K562 (cell line): ENCODE results near the gene MPPED1. TPM values are rescaled to one million over a fixed set of nuclear protein-coding genes. Genes with fewer than 3 reads are reported as not detected.

ENCODE experiments used
- ATAC-seq: fragments of 200-7000 bp; cut with Tn5 transposase; 3 replicates; pipeline ENCODE4 v1.9.1; 2020; ENCODE audit warnings: moderate library complexity
- BruUV-seq: library from RNA; stranded (reverse); fragments of 400-500 nt; replicated peaks from 2 replicates; lab custom pipeline; 2021; lab: Mats Ljungman, UMichigan
- CTCF ChIA-PET: fragments of 300-600 bp; formaldehyde crosslinking; extraction: SDS; loops from one replicate; lab custom pipeline; 2021; ENCODE audit warnings: low intra/inter-chr PET ratio; lab: Yijun Ruan, JAX
- POLR2A ChIA-PET: fragments of 300-600, 350-650 bp; sonication (Branson Sonifier 250); formaldehyde crosslinking; extraction: SDS; loops from one replicate; lab custom pipeline; 2021; ENCODE audit warnings: antibody characterized with exemption, inconsistent platforms; lab: Yijun Ruan, JAX
- DNase-seq, 4 experiments: peaks; one replicate each; pipeline versions ENCODE4 v3.0.0 to v3.0.0-alpha.2; 2011 to 2018; ENCODE audit warnings: low spot score in 3 of 4, mixed read lengths in 3 of 4; ENCODE audit errors: extremely low read depth in 1 of 4
- FAIRE-seq: peaks from 2 replicates; lab custom pipeline; 2011; peaks lifted over from hg19 to GRCh38; lab: Jason Lieb, UNC
- H2AFZ ChIP-seq: 2 replicates; pipeline ENCODE4 v1.6.0; 2011; ENCODE audit warnings: low read depth, low read length, control low read depth, inconsistent platforms
- H3K27ac ChIP-seq: fragments of 200-600 bp; 3 replicates; pipeline ENCODE4 v1.8.0; 2011; ENCODE audit warnings: low read depth, mild to moderate bottlenecking, control low read depth, inconsistent platforms, low read length, moderate library complexity, mixed read lengths; ENCODE audit errors: extremely low read depth
- H3K27me3 ChIP-seq, 2 experiments: fragments of 300-600 bp in 1 of 2; 2 replicates in 1 of 2; 3 replicates in 1 of 2; pipeline versions ENCODE4 v1.6.0 to v1.8.0; 2011; ENCODE audit warnings: inconsistent platforms in 2 of 2, low read length in 2 of 2, mild to moderate bottlenecking in 1 of 2, mixed read lengths in 1 of 2, moderate library complexity in 1 of 2; ENCODE audit not compliant: control insufficient read depth in 2 of 2, insufficient read depth in 2 of 2
- H3K36me3 ChIP-seq: fragments of 300-600 bp; 3 replicates; pipeline ENCODE4 v1.8.0; 2011; ENCODE audit warnings: mild to moderate bottlenecking, low read length, inconsistent platforms; ENCODE audit not compliant: control insufficient read depth, insufficient read depth
- H3K4me1 ChIP-seq, 2 experiments: fragments of 200-600 bp in 1 of 2; replicated peaks in 1 of 2; 2 replicates in 1 of 2; 3 replicates in 1 of 2; pipeline versions ENCODE4 v1.5.1 to v1.8.0; 2011; ENCODE audit warnings: inconsistent platforms in 2 of 2, low read length in 2 of 2, mild to moderate bottlenecking in 1 of 2, mixed read lengths in 1 of 2, moderate library complexity in 1 of 2; ENCODE audit not compliant: control insufficient read depth in 2 of 2, insufficient read depth in 2 of 2
- H3K4me2 ChIP-seq: 2 replicates; pipeline ENCODE4 v1.6.1; 2011; ENCODE audit warnings: low read length, control low read depth, inconsistent platforms, mixed read lengths; ENCODE audit not compliant: insufficient read depth
- H3K4me3 ChIP-seq: fragments of 200-600 bp; sonication (generic), shearing (Covaris generic); 2 replicates; pipeline ENCODE4 v1.5.1; 2016; ENCODE audit warnings: control low read depth, inconsistent platforms
- H3K79me2 ChIP-seq: fragments of 200-600 bp; 3 replicates; pipeline ENCODE4 v1.8.0; 2011; ENCODE audit warnings: low read length, inconsistent platforms; ENCODE audit not compliant: control insufficient read depth, insufficient read depth
- H3K9ac ChIP-seq, 2 experiments: 2 replicates each; pipeline versions ENCODE4 v1.6.0 to v1.6.1; 2011; ENCODE audit warnings: low read depth in 2 of 2, low read length in 2 of 2, control low read depth in 1 of 2, inconsistent platforms in 1 of 2, mild to moderate bottlenecking in 1 of 2, mixed read lengths in 1 of 2; ENCODE audit not compliant: insufficient read depth in 1 of 2
- H3K9me1 ChIP-seq: one replicate; pipeline ENCODE4 v1.6.0; 2011; ENCODE audit warnings: inconsistent platforms, mild to moderate bottlenecking, low read length, moderate library complexity; ENCODE audit not compliant: control insufficient read depth, insufficient read depth
- H3K9me3 ChIP-seq: replicated peaks from 2 replicates; pipeline ENCODE4 v1.5.1; 2011; ENCODE audit warnings: low read depth, low read length, inconsistent platforms; ENCODE audit not compliant: control insufficient read depth, insufficient read depth
- H4K20me1 ChIP-seq: replicated peaks from 2 replicates; pipeline ENCODE4 v1.6.1; 2011; ENCODE audit warnings: low read length, inconsistent platforms, mixed read lengths; ENCODE audit not compliant: control insufficient read depth, insufficient read depth
- ADNP ChIP-seq: fragments of 200-800 bp; sonication (Bioruptor generic); IDR thresholded peaks from 2 replicates; pipeline ENCODE4 v1.6.1; 2016; ENCODE audit warnings: missing genetic modification characterization, missing compliant biosample characterization
- E4F1 ChIP-seq: fragments of 250-450 bp; sonication (Bioruptor Pico); IDR thresholded peaks from 2 replicates; pipeline ENCODE4 v1.5.0; 2021; ENCODE audit warnings: mild to moderate bottlenecking, borderline replicate concordance
- EP400 ChIP-seq: fragments of 450-650 bp; IDR thresholded peaks from 2 replicates; pipeline ENCODE4 v1.6.1; 2017; ENCODE audit warnings: antibody characterized with exemption, mild to moderate bottlenecking, moderate library complexity
- ETV1 ChIP-seq: fragments of 450-650 bp; conservative IDR thresholded peaks from 2 replicates; pipeline ENCODE4 v1.6.1; 2016; ENCODE audit warnings: missing genetic modification characterization, control low read depth, low read depth, missing compliant biosample characterization
- NFATC3 ChIP-seq: fragments of 450-650 bp; IDR thresholded peaks from 2 replicates; pipeline ENCODE4 v1.6.1; 2017; ENCODE audit warnings: mild to moderate bottlenecking
- POLR2A ChIP-seq: fragments of 450-650 bp; conservative IDR thresholded peaks from 2 replicates; pipeline ENCODE4 v1.6.1; 2016
- SREBF1 ChIP-seq: fragments of 150-350 bp; IDR thresholded peaks from 2 replicates; pipeline ENCODE4 v1.6.1; 2014; ENCODE audit warnings: antibody characterized with exemption, low read depth, low read length, borderline replicate concordance
- TEAD1 ChIP-seq, 2 experiments: fragments of 450-650 bp in 1 of 2; sonication (generic) in 1 of 2; formaldehyde crosslinking; IDR thresholded peaks; 2 replicates each; pipeline versions ENCODE4 v1.4.0 to v1.8.0; 2020 to 2022; ENCODE audit warnings: mild to moderate bottlenecking in 2 of 2, missing genetic modification reagents in 1 of 2
- ZNF224 ChIP-seq: sonication (generic); formaldehyde crosslinking; IDR thresholded peaks from 2 replicates; pipeline ENCODE4 v1.8.0; 2022; ENCODE audit warnings: mild to moderate bottlenecking, missing genetic modification reagents
- WGBS: fragments of 100-300 bp; shearing (Covaris generic); methylation state at CpG from one replicate; pipeline ENCODE4 v1.1.6; 2016; ENCODE audit warnings: low coverage, mixed read lengths; ENCODE audit not compliant: insufficient coverage; ENCODE audit errors: missing lambda C conversion rate; 5-methylcytosine and 5-hydroxymethylcytosine counted together
- in situ Hi-C: fragments of 300-500 bp; cut with MboI; formaldehyde crosslinking; loops from 4 replicates; pipeline ENCODE4 v1.15.0; 2018; ENCODE audit warnings: inconsistent platforms, mixed read lengths
- intact Hi-C: fragments of 100-400 bp; cut with micrococcal nuclease; formaldehyde crosslinking; loops from 2 replicates; pipeline ENCODE4 v1.14.2; 2022
- polyA plus RNA-seq, 8 experiments: library from polyadenylated mRNA; depleted of rRNA in 4 of 8; stranded (reverse) in 5 of 8; unstranded in 3 of 8; fragments of >200 nt; fragmentation: Nextera tagmentation in 2 of 8; fragmentation: Illumina TruSeq in 1 of 8; extraction: Ambion mirVana in 2 of 8; extraction: Trizol in 1 of 8; gene quantifications; 2 replicates each; pipeline versions ENCODE4 v1.2.1 to v1.2.3, GENCODE V29; 2011 to 2014; ENCODE audit warnings: inconsistent platforms in 1 of 8, missing spikeins in 1 of 8
- total RNA-seq, 7 experiments: library from RNA; depleted of rRNA in 6 of 7; stranded (reverse); fragments of >200 nt in 6 of 7; fragmentation: Illumina TruSeq in 2 of 7; extraction: Trizol in 2 of 7; gene quantifications; 2 replicates each; pipeline versions ENCODE4 v1.2.1 to v1.2.3, GENCODE V29; 2011 to 2021; ENCODE audit warnings: low replicate concordance in 1 of 7

The MPPED1 gene
- total and polyA plus RNA-seq, 9 of the 15 experiments (the other 6 are each of a cell fraction or from before 2014, with no cell fraction given) = not detected

- H3K4me2 ChIP-seq = no peak overlapping the region
- H3K36me3 ChIP-seq = no peaks in the 10 kb centered on the region
- WGBS = 6% methylated on average over 8 of the region's 8 CpGs
- CTCF ChIA-PET = no interaction called here
- TF ChIP-seq E4F1 (CRISPR knock-in tag) = no peak
- no peak for TF ChIP-seq TEAD1 (CRISPR knock-in tag; IDR thresholded peaks at IDR 0.05)
- TF ChIP-seq POLR2A = no peak
- TF ChIP-seq NFATC3 = no peak
- no peak for TF ChIP-seq ADNP
- no peak for TF ChIP-seq EP400
- TF ChIP-seq ZNF224 (CRISPR knock-in tag) = no peak
- no peak for TF ChIP-seq SREBF1
- no peak for TF ChIP-seq ETV1 (tag)
- TF ChIP-seq, all 486 proteins: peak for 0
- FAIRE-seq = no peak
- intact Hi-C loops (no loop called here), in situ Hi-C loops (no loop called here)
- Histone ChIP-seq H3K27ac (no peak overlapping the region), H3K79me2 (no peaks in the 10 kb centered on the region), H3K4me1 (no peaks in the 10 kb centered on the region), H3K9me1 (no peaks in the 10 kb centered on the region), H3K4me3 (no peak overlapping the region), H2AFZ (no peak overlapping the region), H3K9me3 (no peaks in the 10 kb centered on the region), H3K27me3 (no peaks in the 10 kb centered on the region; a peak in 2 of 5 replicates), H3K9ac (no peak overlapping the region), H4K20me1 (no peaks in the 10 kb centered on the region; the same call in 1 of the 2 replicates)
- no peak for DNase-seq
- POLR2A ChIA-PET = no interaction called here
- BruUV-seq = no TSS peak
- no peak for ATAC-seq
Observed at GRCh38 chr22:43482318-43482625, 70.5 kb downstream of the MPPED1 start.
